Measurements from ENCODE around the gene CNTFR. TPM values are rescaled to one million over a fixed set of nuclear protein-coding genes. Genes with fewer than 3 reads are reported as not detected.
A peak's percentile ranks its signal among the peaks of the same experiment; 100 is the strongest.

Gene CNTFR
- total RNA-seq, 1 donor from 2014 or later, result 4.7 TPM

DNA sequence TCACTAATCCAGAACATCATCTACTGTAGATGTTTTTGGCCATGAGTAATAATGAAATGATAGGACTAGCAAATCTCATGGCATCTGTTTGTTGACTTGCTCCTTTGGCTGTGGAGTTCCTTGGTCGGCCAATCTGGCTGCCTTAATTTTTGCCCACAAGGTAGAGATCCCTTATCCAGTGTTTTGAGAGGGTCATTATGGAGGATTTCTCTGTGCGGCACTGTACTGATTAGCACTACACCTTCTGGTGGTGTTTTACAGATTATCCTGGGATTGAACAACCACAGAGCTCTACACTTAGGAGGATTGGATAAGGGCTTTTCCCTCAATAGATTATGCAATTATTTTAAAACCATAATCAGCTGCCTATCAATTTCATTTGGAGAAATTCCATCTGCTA, 63.5 kb downstream of the CNTFR start:
- TF ChIP-seq CTCF (IDR thresholded peaks at IDR 0.05), result no peak
- H3K27ac ChIP-seq, result no peak overlapping the region
- H3K4me3 ChIP-seq, result no peak overlapping the region
- intact Hi-C loops (cut with DNase I), result no loop called here
- H3K27me3 ChIP-seq, result no peaks in the 10 kb centered on the region
- no peak for DNase-seq (ENCODE audit: low spot score in 2 of 2)
- H3K4me1 ChIP-seq, result peaks cover 3 to 5% of the 10 kb centered on the region in 2 donors
- H3K9me3 ChIP-seq, result no peaks in the 10 kb centered on the region
- no peaks in the 10 kb centered on the region for H3K36me3 ChIP-seq

DNA sequence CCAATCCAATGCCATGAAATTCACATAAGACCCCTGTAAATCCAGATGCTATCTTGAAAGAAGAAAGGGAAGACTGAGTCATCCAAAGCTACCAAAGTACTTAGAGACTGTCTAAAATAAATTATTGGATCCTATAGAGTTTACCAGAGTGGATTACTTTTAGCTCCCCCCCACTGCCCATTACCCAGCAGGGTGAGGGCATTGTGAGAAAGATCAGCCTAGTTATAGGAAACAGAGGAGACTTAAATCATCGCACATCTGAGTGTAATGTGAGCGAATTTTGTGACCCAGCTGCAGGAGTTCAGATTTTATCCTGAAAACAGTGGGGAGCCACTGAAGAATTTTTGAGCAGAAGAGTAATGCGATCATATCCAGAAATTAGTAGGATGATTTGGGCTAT, 65.2 kb downstream of the CNTFR start:
- Histone ChIP-seq H3K9me3 (no peaks in the 10 kb centered on the region), H3K27ac (no peak overlapping the region), H3K4me1 (peaks cover 3 to 5% of the 10 kb centered on the region in 2 donors), H3K36me3 (no peaks in the 10 kb centered on the region), H3K4me3 (no peak overlapping the region), H3K27me3 (no peaks in the 10 kb centered on the region)
- TF ChIP-seq CTCF (IDR thresholded peaks at IDR 0.05), result no peak
- DNase-seq (ENCODE audit: low spot score in 2 of 2), result no peak
- intact Hi-C loops (cut with DNase I), result loop anchor here (5.0 kb wide), 2 partner anchors 88 to 397 kb away; partner anchors contain the start of genes DCAF12 and RPP25L

DNA sequence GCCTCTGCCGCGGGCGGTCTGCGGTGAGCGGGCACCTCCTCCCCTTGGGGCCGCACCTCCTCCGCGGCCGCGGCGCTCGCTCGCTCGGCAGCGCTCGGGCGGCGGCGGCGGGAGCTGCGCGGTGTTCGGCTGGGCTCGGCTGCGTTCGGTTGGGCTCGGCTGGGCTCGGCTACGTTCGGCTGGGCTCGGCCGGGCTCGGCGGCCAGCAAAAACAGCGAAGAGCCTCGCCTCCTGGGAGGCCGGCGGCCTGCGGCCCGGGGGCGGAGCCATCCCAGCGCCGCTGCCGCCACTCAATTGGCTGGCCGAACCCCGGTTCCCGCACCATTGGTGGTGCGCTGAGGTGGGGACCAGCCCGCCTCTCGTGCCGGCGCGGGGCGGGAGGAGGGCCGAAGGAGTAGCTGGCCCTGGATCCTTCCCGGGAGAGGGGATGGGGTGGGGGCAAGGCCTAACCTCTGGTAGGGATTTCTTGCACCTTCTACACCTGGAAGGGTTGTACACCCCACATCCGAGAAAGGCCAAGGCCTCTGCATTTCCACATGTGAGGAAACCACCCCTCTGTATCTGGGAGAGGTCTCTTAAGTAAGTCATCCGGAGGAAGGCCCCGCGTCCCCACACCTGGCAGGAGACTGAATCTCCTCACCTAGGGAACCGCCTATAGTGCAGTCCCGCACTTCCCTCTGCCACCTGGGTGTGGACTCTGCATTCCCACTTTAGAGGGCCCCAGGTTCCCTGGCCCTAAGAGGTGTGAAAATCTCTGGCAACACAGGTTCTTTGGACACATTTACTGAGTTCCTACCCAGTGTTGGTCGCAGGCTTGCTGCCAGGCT, 66.3 kb downstream of the CNTFR start, which contains the start of gene ENHO:
Gene ENHO (minus strand): TSS at position 20 of the 827 bp plus-strand sequence. CDS start 1,295 bp downstream, outside the sequence.
- no peaks in the 10 kb centered on the region for H3K9me3 ChIP-seq

DNA sequence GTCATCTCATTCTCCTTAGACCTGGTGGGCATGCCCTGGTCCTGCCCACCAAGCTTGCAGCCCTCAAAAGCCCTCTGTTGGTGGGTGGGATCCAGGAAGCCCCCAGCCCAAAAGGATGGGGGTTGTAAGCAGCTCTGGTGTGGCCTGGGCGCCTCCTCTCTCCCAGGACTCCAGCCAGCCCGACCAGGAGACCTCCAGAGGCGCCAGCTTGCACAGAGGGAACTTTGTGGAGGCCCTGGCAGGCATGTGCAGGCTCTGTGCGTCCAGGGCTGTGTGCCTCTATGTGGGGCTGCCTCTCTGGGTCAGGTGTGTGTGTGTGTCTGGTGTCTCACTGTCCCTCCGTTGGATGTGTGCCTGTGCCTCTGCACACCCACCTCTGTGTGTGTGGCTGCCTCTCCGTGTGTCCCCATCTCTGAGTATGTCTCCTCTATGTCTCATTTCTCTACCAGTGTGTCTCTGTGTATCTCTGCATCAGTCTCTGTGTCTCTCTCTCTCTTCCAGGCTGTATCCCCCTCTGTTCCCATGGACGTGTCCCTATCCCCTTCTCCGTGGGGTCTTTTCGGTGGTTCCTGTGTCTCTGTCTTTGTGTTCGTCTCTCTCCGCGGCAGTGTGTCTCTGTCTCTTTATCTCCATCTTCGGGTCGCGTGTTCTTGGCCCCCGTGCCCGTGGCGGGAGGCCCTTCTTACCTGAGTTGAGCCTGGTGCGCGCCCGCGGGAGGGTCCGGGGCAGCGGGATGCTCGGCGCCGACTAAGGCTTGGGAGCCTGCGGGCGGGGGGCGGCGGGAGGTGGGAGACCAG, 67.2 kb downstream of the CNTFR start:
- no peaks in the 10 kb centered on the region for H3K36me3 ChIP-seq
- no peak overlapping the region for H3K27ac ChIP-seq
- H3K4me3 ChIP-seq, result peak overlapping the region; percentile 47 to 68
- intact Hi-C loops (cut with DNase I), result loop anchor here (2.0 to 5.0 kb wide), 3 partner anchors 63 to 395 kb away; partner anchors contain the start of genes DCAF12, DNAI1, FAM219A and RPP25L
- no peak for TF ChIP-seq CTCF (IDR thresholded peaks at IDR 0.05)
- H3K9me3 ChIP-seq, result no peaks in the 10 kb centered on the region
- DNase-seq (ENCODE audit: low spot score in 2 of 2), result peak in 1 of 2 donors; percentile 62
- no peaks in the 10 kb centered on the region for H3K27me3 ChIP-seq
- H3K4me1 ChIP-seq, result peaks cover 3 to 5% of the 10 kb centered on the region in 2 donors

More for the DNA sequence above, 66.3 kb downstream of the CNTFR start, which contains the start of gene ENHO:
- Histone ChIP-seq H3K36me3 (no peaks in the 10 kb centered on the region), H3K27ac (no peak within 1 kb of the TSS), H3K4me3 (peak within 1 kb of the TSS; percentile 47 to 68), H3K4me1 (peaks cover 3 to 5% of the 10 kb centered on the region in 2 donors), H3K27me3 (no peaks in the 10 kb centered on the region)
- no peak for TF ChIP-seq CTCF (IDR thresholded peaks at IDR 0.05)
- intact Hi-C loops (cut with DNase I), result loop anchor here (1.0 to 5.0 kb wide), 4 partner anchors 64 to 396 kb away; partner anchors contain the start of genes CNTFR, DCAF12, DNAI1 and FAM219A
- peak; percentile 26 to 93 for DNase-seq (ENCODE audit: low spot score in 2 of 2)

DNA sequence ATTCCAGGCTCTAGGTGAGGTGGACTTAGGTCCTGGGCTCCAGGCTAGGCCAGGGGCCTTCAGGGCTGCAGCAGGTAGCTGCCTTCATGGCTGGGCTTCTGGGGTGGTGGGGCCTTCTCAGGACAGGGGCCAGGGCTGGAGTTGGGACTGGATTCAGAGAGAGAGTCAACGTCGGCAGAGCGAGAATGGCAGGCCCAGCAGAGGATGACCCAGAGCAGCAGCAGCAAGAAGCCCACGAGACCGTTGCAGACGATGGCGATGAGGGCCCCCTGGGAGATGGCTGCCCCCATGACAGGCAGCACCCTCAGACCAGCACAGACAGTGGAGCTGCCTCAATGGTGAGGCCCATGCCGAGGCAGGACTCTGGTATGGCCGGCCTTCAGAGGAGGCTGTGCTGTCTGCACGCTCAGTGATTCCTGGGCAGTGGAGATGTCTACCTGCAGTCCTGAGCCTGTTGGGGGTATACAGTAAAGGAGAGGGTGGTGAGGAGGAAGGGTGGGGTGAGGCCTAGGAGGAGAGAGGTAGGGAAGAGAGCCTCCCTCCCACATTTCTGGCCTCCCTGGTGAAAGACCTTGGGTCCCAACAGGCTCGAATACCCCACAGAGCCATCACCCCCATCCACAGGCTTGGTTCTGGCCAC, 68.0 kb downstream of the CNTFR start:
- Histone ChIP-seq H3K27ac (no peak overlapping the region), H3K27me3 (no peaks in the 10 kb centered on the region), H3K9me3 (no peaks in the 10 kb centered on the region), H3K4me3 (no peak overlapping the region), H3K36me3 (no peaks in the 10 kb centered on the region), H3K4me1 (peaks cover 3 to 5% of the 10 kb centered on the region in 2 donors)
- intact Hi-C loops (cut with DNase I), result loop anchor here (2.0 to 5.0 kb wide), 3 partner anchors 63 to 394 kb away; partner anchors contain the start of genes DCAF12, DNAI1, FAM219A and RPP25L
- peak in 1 of 2 donors; percentile 61 for DNase-seq (ENCODE audit: low spot score in 2 of 2)
- TF ChIP-seq CTCF (IDR thresholded peaks at IDR 0.05), result no peak
